ENCODE results near the gene ZNF205. TPM values are rescaled to one million over a fixed set of nuclear protein-coding genes. Genes with fewer than 3 reads are reported as not detected.

The ZNF205 gene
- total and polyA plus RNA-seq, 2 of the 13 experiments (the other 11 are each of a cell fraction or from before 2014, with no cell fraction given), result 5.8 to 10.2 TPM

GRCh38 chr16:3152277-3152990 lies 40.0 kb downstream of the ZNF205 start (continued):
- TF ChIP-seq CHD4 (IDR thresholded peaks at IDR 0.05; ENCODE audit: borderline replicate concordance, low read length), result no peak; the same call in 1 of the 2 replicates
- TF ChIP-seq ISL2 (CRISPR knock-in tag; IDR thresholded peaks at IDR 0.05), result peak; percentile 61; the same call in 1 of the 2 replicates
- peak; percentile 75 for TF ChIP-seq IRF2 (CRISPR knock-in tag; IDR thresholded peaks at IDR 0.05)
- TF ChIP-seq ZSCAN22 (CRISPR knock-in tag; IDR thresholded peaks at IDR 0.05), result no peak
- TF ChIP-seq ZNF460 (CRISPR knock-in tag; IDR thresholded peaks at IDR 0.05; ENCODE audit: borderline replicate concordance), result no peak
- TF ChIP-seq, protein P1, sequence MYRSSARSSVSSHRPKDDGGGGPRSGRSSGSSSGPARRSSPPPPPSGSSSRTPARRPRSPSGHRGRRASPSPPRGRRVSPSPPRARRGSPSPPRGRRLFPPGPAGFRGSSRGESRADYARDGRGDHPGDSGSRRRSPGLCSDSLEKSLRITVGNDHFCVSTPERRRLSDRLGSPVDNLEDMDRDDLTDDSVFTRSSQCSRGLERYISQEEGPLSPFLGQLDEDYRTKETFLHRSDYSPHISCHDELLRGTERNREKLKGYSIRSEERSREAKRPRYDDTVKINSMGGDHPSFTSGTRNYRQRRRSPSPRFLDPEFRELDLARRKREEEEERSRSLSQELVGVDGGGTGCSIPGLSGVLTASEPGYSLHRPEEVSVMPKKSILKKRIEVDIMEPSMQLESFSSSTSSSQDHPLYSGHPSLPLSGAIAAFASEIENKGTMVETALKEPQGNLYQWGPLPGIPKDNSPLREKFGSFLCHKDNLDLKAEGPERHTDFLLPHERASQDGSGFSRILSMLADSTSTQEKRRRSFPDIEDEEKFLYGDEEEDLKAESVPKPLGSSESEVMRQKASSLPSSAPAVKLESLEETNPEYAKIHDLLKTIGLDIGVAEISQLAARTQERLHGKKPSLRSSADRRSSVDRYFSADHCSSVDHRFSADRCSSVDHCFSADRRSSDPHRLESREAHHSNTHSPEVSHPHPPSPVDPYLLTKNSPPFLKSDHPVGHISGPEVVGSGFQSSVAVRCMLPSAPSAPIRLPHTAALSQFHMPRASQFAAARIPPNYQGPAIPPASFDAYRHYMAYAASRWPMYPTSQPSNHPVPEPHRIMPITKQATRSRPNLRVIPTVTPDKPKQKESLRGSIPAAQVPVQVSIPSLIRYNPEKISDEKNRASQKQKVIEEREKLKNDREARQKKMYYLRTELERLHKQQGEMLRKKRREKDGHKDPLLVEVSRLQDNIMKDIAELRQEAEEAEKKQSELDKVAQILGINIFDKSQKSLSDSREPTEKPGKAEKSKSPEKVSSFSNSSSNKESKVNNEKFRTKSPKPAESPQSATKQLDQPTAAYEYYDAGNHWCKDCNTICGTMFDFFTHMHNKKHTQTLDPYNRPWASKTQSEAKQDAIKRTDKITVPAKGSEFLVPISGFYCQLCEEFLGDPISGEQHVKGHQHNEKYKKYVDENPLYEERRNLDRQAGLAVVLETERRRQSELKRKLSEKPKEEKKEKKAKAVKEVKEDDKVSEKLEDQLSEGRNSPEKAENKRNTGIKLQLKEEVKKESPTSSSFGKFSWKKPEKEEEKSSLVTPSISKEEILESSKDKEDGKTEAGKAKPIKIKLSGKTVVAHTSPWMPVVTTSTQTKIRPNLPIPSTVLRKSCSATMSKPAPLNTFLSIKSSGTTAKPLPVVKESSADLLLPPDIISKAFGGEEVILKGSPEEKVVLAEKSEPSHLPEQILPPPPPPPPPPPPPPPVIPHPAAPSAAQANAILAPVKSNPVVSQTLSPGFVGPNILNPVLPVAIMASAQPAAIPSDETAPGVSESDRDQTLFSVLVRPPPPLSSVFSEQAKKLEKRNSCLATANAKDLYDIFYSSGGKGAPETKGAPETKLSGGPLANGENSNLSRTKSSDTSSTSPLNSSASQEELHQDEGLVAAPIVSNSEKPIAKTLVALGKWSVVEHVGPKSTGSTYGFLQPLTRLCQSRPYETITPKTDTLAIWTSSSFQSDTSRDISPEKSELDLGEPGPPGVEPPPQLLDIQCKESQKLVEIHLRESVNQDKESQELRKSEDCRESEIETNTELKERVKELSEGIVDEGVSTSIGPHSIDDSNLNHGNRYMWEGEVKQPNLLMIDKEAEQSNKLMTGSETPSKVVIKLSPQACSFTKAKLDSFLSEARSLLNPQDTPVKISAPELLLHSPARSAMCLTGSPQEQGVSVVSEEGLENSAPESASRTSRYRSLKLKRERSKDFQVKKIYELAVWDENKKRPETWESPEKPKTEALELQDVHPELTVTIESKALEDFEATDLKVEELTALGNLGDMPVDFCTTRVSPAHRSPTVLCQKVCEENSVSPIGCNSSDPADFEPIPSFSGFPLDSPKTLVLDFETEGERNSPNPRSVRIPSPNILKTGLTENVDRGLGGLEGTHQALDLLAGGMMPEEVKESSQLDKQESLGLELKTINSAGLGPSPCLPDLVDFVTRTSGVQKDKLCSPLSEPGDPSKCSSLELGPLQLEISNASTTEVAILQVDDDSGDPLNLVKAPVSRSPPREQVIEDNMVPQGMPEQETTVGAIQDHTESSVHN (CRISPR knock-in tag; IDR thresholded peaks at IDR 0.05), result no peak
- no peak; the same call in 1 of the 2 replicates for TF ChIP-seq RXRB (CRISPR knock-in tag; IDR thresholded peaks at IDR 0.05; ENCODE audit: borderline replicate concordance)
- no peak for TF ChIP-seq HMG20A (CRISPR knock-in tag; IDR thresholded peaks at IDR 0.05; ENCODE audit: borderline replicate concordance)
- TF ChIP-seq, protein P2, sequence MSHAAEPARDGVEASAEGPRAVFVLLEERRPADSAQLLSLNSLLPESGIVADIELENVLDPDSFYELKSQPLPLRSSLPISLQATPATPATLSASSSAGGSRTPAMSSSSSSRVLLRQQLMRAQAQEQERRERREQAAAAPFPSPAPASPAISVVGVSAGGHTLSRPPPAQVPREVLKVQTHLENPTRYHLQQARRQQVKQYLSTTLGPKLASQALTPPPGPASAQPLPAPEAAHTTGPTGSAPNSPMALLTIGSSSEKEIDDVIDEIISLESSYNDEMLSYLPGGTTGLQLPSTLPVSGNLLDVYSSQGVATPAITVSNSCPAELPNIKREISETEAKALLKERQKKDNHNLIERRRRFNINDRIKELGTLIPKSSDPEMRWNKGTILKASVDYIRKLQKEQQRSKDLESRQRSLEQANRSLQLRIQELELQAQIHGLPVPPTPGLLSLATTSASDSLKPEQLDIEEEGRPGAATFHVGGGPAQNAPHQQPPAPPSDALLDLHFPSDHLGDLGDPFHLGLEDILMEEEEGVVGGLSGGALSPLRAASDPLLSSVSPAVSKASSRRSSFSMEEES (CRISPR knock-in tag; IDR thresholded peaks at IDR 0.05), result no peak
- TF ChIP-seq ZNF775 (CRISPR knock-in tag; IDR thresholded peaks at IDR 0.05; ENCODE audit: borderline replicate concordance), result no peak
- TF ChIP-seq GLI4 (CRISPR knock-in tag; IDR thresholded peaks at IDR 0.05; ENCODE audit: borderline replicate concordance), result no peak
- no peak for TF ChIP-seq ZNF446 (CRISPR knock-in tag; IDR thresholded peaks at IDR 0.05)
- no peak for TF ChIP-seq ZNF510 (CRISPR knock-in tag; IDR thresholded peaks at IDR 0.05; ENCODE audit: low read depth)
- TF ChIP-seq CHD2 (IDR thresholded peaks at IDR 0.05; ENCODE audit: low read depth, low read length), result no peak
- TF ChIP-seq DMTF1 (CRISPR knock-in tag; IDR thresholded peaks at IDR 0.05), result peak; percentile 58; the same call in 1 of the 2 replicates
- no peak for TF ChIP-seq FOXP1 (IDR thresholded peaks at IDR 0.05)
- no peak for TF ChIP-seq FOXP1 (CRISPR knock-in tag; IDR thresholded peaks at IDR 0.05)
- 0 out of 2 replicates have a peak, but pooled peaks have one; percentile 33 for TF ChIP-seq GTF3A (CRISPR knock-in tag; conservative IDR thresholded peaks at IDR 0.05)
- peak; percentile 45; the same call in 1 of the 2 replicates for TF ChIP-seq KDM3A (CRISPR knock-in tag; IDR thresholded peaks at IDR 0.05; ENCODE audit: low read depth)

Data from HepG2 (cell line).